NCI-H446 (cell line): ENCODE data around the gene PNLIPRP3.
"Not testable (repeated sequence)": the region's sequence is repeated elsewhere in the genome, so short reads cannot be mapped to it uniquely, and the experiment has no call there.

Experiments
- DNase-seq, 2 experiments: peaks; one replicate each; lab custom pipeline; 2025; lab: John Stamatoyannopoulos, UW

Gene PNLIPRP3

GRCh38 chr10:116427671-116428070 is at the start of gene PNLIPRP3:
PNLIPRP3 (plus strand) TSS chr10:116427847; CDS start chr10:116428013, 166 bp downstream.
- DNase-seq: no peak

GRCh38 chr10:116382290-116382689 is 45.4 kb upstream of the PNLIPRP3 start:
- DNase-seq: no peak

GRCh38 chr10:116385311-116385710 is 42.3 kb upstream of the PNLIPRP3 start:
- DNase-seq: no peak

GRCh38 chr10:116385994-116386809 is 41.4 kb upstream of the PNLIPRP3 start:
- DNase-seq: peak; percentile 1 to 8

GRCh38 chr10:116393246-116393831 is 34.3 kb upstream of the PNLIPRP3 start:
- not testable (repeated sequence) for DNase-seq

GRCh38 chr10:116395223-116395985 is 32.2 kb upstream of the PNLIPRP3 start:
- no peak for DNase-seq

- DNase-seq: no peak
These were observed 29.4 kb upstream of the PNLIPRP3 start for GRCh38 chr10:116398224-116398623.

- DNase-seq: no peak
These were observed 24.8 kb upstream of the PNLIPRP3 start for GRCh38 chr10:116402858-116403257.

- DNase-seq: no peak
These were observed 23.9 kb upstream of the PNLIPRP3 start for GRCh38 chr10:116403740-116404250.

- DNase-seq: no peak
These were observed 18.9 kb upstream of the PNLIPRP3 start for GRCh38 chr10:116408719-116409118.

- DNase-seq: no peak
These were observed 17.3 kb upstream of the PNLIPRP3 start for GRCh38 chr10:116410351-116410750.

GRCh38 chr10:116417821-116418220 is 9.8 kb upstream of the PNLIPRP3 start:
- DNase-seq: no peak

- no peak for DNase-seq
These were observed 9.3 kb upstream of the PNLIPRP3 start for GRCh38 chr10:116418389-116418788.

- DNase-seq: no peak
These were observed 5.8 kb upstream of the PNLIPRP3 start for GRCh38 chr10:116421815-116422214.

- no peak for DNase-seq
These were observed 1.8 kb downstream of the PNLIPRP3 start for GRCh38 chr10:116429288-116429977.

GRCh38 chr10:116430288-116430687 is 2.6 kb downstream of the PNLIPRP3 start:
- no peak for DNase-seq

GRCh38 chr10:116431598-116431997 is 4.0 kb downstream of the PNLIPRP3 start:
- DNase-seq: no peak

GRCh38 chr10:116437076-116437692 is 9.5 kb downstream of the PNLIPRP3 start:
- no peak for DNase-seq

- DNase-seq: no peak
These were observed 12.8 kb downstream of the PNLIPRP3 start for GRCh38 chr10:116440330-116441030.

GRCh38 chr10:116444527-116445142 is 17.0 kb downstream of the PNLIPRP3 start:
- peak in 1 of 2 experiments; percentile 31 for DNase-seq
